Loucy (cell line): ENCODE results near the gene WDR31.

Experiments
- EZH2phosphoT487 ChIP-seq: fragments of 200-600 bp; IDR thresholded peaks from 2 replicates; pipeline ENCODE4 v1.6.1; 2018; ENCODE audit warnings: antibody characterized with exemption, mild to moderate bottlenecking, moderate library complexity, borderline replicate concordance
- TF ChIP-seq, protein P1 (sequence below): fragments of 200-600 bp; sonication (generic); conservative IDR thresholded peaks from 2 replicates; pipeline ENCODE4 v1.5.1; 2014; ENCODE audit warnings: mild to moderate bottlenecking, antibody characterized with exemption, low read length

DNA sequence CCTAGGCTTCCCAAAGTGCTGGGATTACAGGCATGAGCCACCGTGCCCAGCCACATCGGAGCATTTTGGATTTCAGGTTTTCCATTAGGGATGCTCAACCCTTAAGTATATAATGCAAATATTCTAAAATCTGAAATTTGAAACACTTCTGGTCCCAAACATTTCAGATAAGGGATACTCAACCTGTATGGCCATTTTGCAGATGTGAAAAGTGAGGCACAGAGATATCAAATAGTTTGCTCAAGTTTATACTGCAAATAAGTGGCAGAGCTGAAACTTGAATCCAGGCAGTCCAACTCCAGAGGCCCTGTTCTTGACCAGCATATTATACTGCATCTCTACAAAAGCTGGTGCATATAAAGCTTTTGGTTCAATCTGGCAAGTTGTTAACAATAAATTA is 2.4 kb downstream of the WDR31 start:
- TF ChIP-seq, protein P1, sequence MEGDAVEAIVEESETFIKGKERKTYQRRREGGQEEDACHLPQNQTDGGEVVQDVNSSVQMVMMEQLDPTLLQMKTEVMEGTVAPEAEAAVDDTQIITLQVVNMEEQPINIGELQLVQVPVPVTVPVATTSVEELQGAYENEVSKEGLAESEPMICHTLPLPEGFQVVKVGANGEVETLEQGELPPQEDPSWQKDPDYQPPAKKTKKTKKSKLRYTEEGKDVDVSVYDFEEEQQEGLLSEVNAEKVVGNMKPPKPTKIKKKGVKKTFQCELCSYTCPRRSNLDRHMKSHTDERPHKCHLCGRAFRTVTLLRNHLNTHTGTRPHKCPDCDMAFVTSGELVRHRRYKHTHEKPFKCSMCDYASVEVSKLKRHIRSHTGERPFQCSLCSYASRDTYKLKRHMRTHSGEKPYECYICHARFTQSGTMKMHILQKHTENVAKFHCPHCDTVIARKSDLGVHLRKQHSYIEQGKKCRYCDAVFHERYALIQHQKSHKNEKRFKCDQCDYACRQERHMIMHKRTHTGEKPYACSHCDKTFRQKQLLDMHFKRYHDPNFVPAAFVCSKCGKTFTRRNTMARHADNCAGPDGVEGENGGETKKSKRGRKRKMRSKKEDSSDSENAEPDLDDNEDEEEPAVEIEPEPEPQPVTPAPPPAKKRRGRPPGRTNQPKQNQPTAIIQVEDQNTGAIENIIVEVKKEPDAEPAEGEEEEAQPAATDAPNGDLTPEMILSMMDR: no peak
- no peak for TF ChIP-seq EZH2phosphoT487
